ENCODE results near the gene ARHGAP10.

GRCh38 chr4:147755561-147756295 lies 23.8 kb downstream of the ARHGAP10 start:
- no peak for TF ChIP-seq CTCF (IDR thresholded peaks at IDR 0.05)
- no peak for TF ChIP-seq POLR2A (IDR thresholded peaks at IDR 0.05)

Data from esophagus squamous epithelium (tissue), 4 donors.